Activated CD8-positive, alpha-beta memory T cell treated with anti-CD3 and anti-CD28 coated beads, Interleukin-2, amount 50 U/mL, for 24 hours (primary cell): ENCODE measurements around the gene SFMBT1.

Experiments
- DNase-seq: peaks from one replicate; pipeline ENCODE4 v3.0.0-alpha.2; 2020; ENCODE audit errors: extremely low read depth

Gene SFMBT1

GRCh38 chr3:52886049-52886730 is 159.7 kb downstream of the SFMBT1 start:
- no peak for DNase-seq

- DNase-seq = no peak
Observed at GRCh38 chr3:52882377-52882776, 163.5 kb downstream of the SFMBT1 start.

GRCh38 chr3:52881871-52882270 is 164.0 kb downstream of the SFMBT1 start:
- no peak for DNase-seq

GRCh38 chr3:52880474-52880873 is 165.4 kb downstream of the SFMBT1 start:
- no peak for DNase-seq

GRCh38 chr3:52880047-52880446 is 165.8 kb downstream of the SFMBT1 start:
- no peak for DNase-seq

GRCh38 chr3:52879581-52879980 is 166.3 kb downstream of the SFMBT1 start:
- DNase-seq = no peak

- DNase-seq = no peak
Observed at GRCh38 chr3:52879090-52879489, 166.8 kb downstream of the SFMBT1 start.

GRCh38 chr3:52877085-52877484 is 168.8 kb downstream of the SFMBT1 start:
- no peak for DNase-seq

- no peak for DNase-seq
Observed at GRCh38 chr3:52874864-52875587, 170.8 kb downstream of the SFMBT1 start.

- no peak for DNase-seq
Observed at GRCh38 chr3:52874160-52874701, 171.6 kb downstream of the SFMBT1 start.

GRCh38 chr3:52873433-52874159 is 172.3 kb downstream of the SFMBT1 start:
- DNase-seq = no peak

GRCh38 chr3:52872245-52872644 is 173.6 kb downstream of the SFMBT1 start:
- no peak for DNase-seq

GRCh38 chr3:52871761-52872160 is 174.1 kb downstream of the SFMBT1 start:
- no peak for DNase-seq

- no peak for DNase-seq
Observed at GRCh38 chr3:52870471-52870870, 175.4 kb downstream of the SFMBT1 start.

GRCh38 chr3:52866427-52866826 is 179.4 kb downstream of the SFMBT1 start:
- DNase-seq = no peak

GRCh38 chr3:52865994-52866393 is 179.9 kb downstream of the SFMBT1 start:
- DNase-seq = no peak

- DNase-seq = no peak
Observed at GRCh38 chr3:52860424-52860768, 185.5 kb downstream of the SFMBT1 start.

GRCh38 chr3:52859686-52860423 is 186.0 kb downstream of the SFMBT1 start:
- no peak for DNase-seq

- no peak for DNase-seq
Observed at GRCh38 chr3:52857864-52858263, 188.0 kb downstream of the SFMBT1 start.

GRCh38 chr3:52857133-52857532 is 188.7 kb downstream of the SFMBT1 start:
- no peak for DNase-seq

- no peak for DNase-seq
Observed at GRCh38 chr3:52856666-52857065, 189.2 kb downstream of the SFMBT1 start.

GRCh38 chr3:52854013-52854412 is 191.9 kb downstream of the SFMBT1 start:
- DNase-seq = no peak
